Kasumi-1 (cell line): ENCODE measurements around the gene PTPRG.

Experiments used
- DNase-seq, 2 experiments: peaks; one replicate each; lab custom pipeline; 2025; lab: John Stamatoyannopoulos, UW

The PTPRG gene

GRCh38 chr3:61618231-61618630, 56.9 kb downstream of the PTPRG start:
- no peak for DNase-seq

- no peak for DNase-seq
These were observed 57.5 kb downstream of the PTPRG start for GRCh38 chr3:61618871-61619270.

GRCh38 chr3:61620073-61620472, 58.7 kb downstream of the PTPRG start:
- DNase-seq = no peak

- no peak for DNase-seq
These were observed 62.9 kb downstream of the PTPRG start for GRCh38 chr3:61624300-61624699.

- no peak for DNase-seq
These were observed 64.1 kb downstream of the PTPRG start for GRCh38 chr3:61625429-61625828.

GRCh38 chr3:61626484-61626883, 65.1 kb downstream of the PTPRG start:
- DNase-seq = no peak

GRCh38 chr3:61627768-61628185, 66.4 kb downstream of the PTPRG start:
- no peak for DNase-seq

- DNase-seq = no peak
These were observed 67.3 kb downstream of the PTPRG start for GRCh38 chr3:61628636-61629035.

- DNase-seq = no peak
These were observed 68.1 kb downstream of the PTPRG start for GRCh38 chr3:61629442-61629841.

GRCh38 chr3:61631108-61631769, 69.9 kb downstream of the PTPRG start:
- DNase-seq = no peak

GRCh38 chr3:61632568-61633175, 71.3 kb downstream of the PTPRG start:
- DNase-seq = no peak

GRCh38 chr3:61634678-61635077, 73.3 kb downstream of the PTPRG start:
- DNase-seq = no peak

- no peak for DNase-seq
These were observed 76.0 kb downstream of the PTPRG start for GRCh38 chr3:61637088-61638051.

GRCh38 chr3:61638741-61639140, 77.4 kb downstream of the PTPRG start:
- DNase-seq = no peak

GRCh38 chr3:61639991-61640390, 78.6 kb downstream of the PTPRG start:
- DNase-seq = no peak

GRCh38 chr3:61645148-61645547, 83.8 kb downstream of the PTPRG start:
- DNase-seq = no peak

GRCh38 chr3:61646360-61646759, 85.0 kb downstream of the PTPRG start:
- DNase-seq = no peak

GRCh38 chr3:61646851-61647525, 85.6 kb downstream of the PTPRG start:
- DNase-seq = no peak

GRCh38 chr3:61648481-61648880, 87.1 kb downstream of the PTPRG start:
- no peak for DNase-seq

- no peak for DNase-seq
These were observed 88.2 kb downstream of the PTPRG start for GRCh38 chr3:61649381-61650170.

GRCh38 chr3:61650276-61650675, 88.9 kb downstream of the PTPRG start:
- DNase-seq = no peak
